H1 (cell line): ENCODE data around the gene UXT. TPM values are rescaled to one million over a fixed set of nuclear protein-coding genes. Genes with fewer than 3 reads are reported as not detected.

Experiments used
- CTCF ChIA-PET: fragments of 300-600 bp; sonication (Branson Sonifier 250); formaldehyde crosslinking; loops from one replicate; lab custom pipeline; 2021; ENCODE audit not compliant: partially characterized antibody; lab: Charles Lee
- POLR2A ChIA-PET: fragments of 300-600 bp; sonication (Branson Sonifier 250); formaldehyde crosslinking; loops from one replicate; lab custom pipeline; 2021; ENCODE audit warnings: inconsistent platforms; ENCODE audit not compliant: partially characterized antibody; lab: Charles Lee
- DNase-seq, 2 experiments: peaks; one replicate each; pipeline versions ENCODE4 v3.0.0 to v3.0.0-alpha.2; 2010 to 2022; ENCODE audit warnings: low spot score in 2 of 2, low read depth in 1 of 2, mixed read lengths in 1 of 2
- FAIRE-seq: peaks from 2 replicates; lab custom pipeline; 2011; peaks lifted over from hg19 to GRCh38; lab: Jason Lieb, UNC
- H2AFZ ChIP-seq: 2 replicates; pipeline ENCODE4 v1.8.1; 2012; ENCODE audit warnings: low read length, inconsistent platforms
- H2AK5ac ChIP-seq: 2 replicates; pipeline ENCODE4 v1.6.1; 2013; ENCODE audit warnings: low read depth, low read length
- H2BK120ac ChIP-seq: replicated peaks from 2 replicates; pipeline ENCODE3; 2013; ENCODE audit warnings: low read depth, low read length, inconsistent platforms
- H2BK12ac ChIP-seq: 2 replicates; pipeline ENCODE4 v1.6.1; 2013; ENCODE audit warnings: low read depth, low read length
- H2BK15ac ChIP-seq: 2 replicates; pipeline ENCODE4 v1.6.1; 2013; ENCODE audit warnings: low read length
- H2BK20ac ChIP-seq: 2 replicates; pipeline ENCODE4 v1.6.1; 2013; ENCODE audit warnings: low read length
- H2BK5ac ChIP-seq: 2 replicates; pipeline ENCODE4 v1.6.1; 2013; ENCODE audit warnings: low read depth, low read length
- H3K14ac ChIP-seq: 2 replicates; pipeline ENCODE4 v1.6.1; 2013; ENCODE audit warnings: inconsistent platforms; ENCODE audit not compliant: insufficient read length
- H3K18ac ChIP-seq: 2 replicates; pipeline ENCODE4 v1.6.1; 2013; ENCODE audit warnings: low read length; ENCODE audit errors: extremely low read depth
- H3K23ac ChIP-seq: 2 replicates; pipeline ENCODE4 v1.6.1; 2013; ENCODE audit warnings: inconsistent platforms; ENCODE audit not compliant: insufficient read length
- H3K23me2 ChIP-seq: 2 replicates; pipeline ENCODE4 v1.6.1; 2013; ENCODE audit warnings: low read depth, low read length
- H3K27ac ChIP-seq: 2 replicates; pipeline ENCODE4 v1.6.1; 2011; ENCODE audit warnings: low read depth, low read length, inconsistent platforms
- H3K27me3 ChIP-seq, 4 experiments: replicated peaks in 1 of 4; 1 replicate in 1 of 4; 2 replicates in 3 of 4; pipeline versions ENCODE4 v1.6.1 to v1.8.1; 2011 to 2013; ENCODE audit warnings: low read length in 3 of 4, mild to moderate bottlenecking in 3 of 4, inconsistent platforms in 2 of 4, mixed read lengths in 2 of 4, moderate library complexity in 1 of 4; ENCODE audit not compliant: control insufficient read depth in 3 of 4, insufficient read depth in 3 of 4; ENCODE audit errors: extremely low read depth in 1 of 4
- H3K36me3 ChIP-seq, 4 experiments: 2 replicates each; pipeline versions ENCODE4 v1.6.1 to v1.8.1; 2011 to 2013; ENCODE audit warnings: mild to moderate bottlenecking in 4 of 4, low read length in 3 of 4, moderate library complexity in 2 of 4, control low read depth in 1 of 4, inconsistent platforms in 1 of 4; ENCODE audit not compliant: insufficient read depth in 4 of 4, control insufficient read depth in 2 of 4
- H3K4ac ChIP-seq: replicated peaks from 2 replicates; pipeline ENCODE3; 2013; ENCODE audit warnings: low read length, low read depth, mixed read lengths, inconsistent platforms; ENCODE audit not compliant: insufficient read length
- H3K4me1 ChIP-seq, 4 experiments: replicated peaks in 1 of 4; 1 replicate in 1 of 4; 2 replicates in 3 of 4; pipeline versions ENCODE4 v1.6.1 to v1.8.1; 2011 to 2013; ENCODE audit warnings: low read length in 3 of 4, inconsistent platforms in 2 of 4, mixed read lengths in 1 of 4; ENCODE audit not compliant: insufficient read depth in 4 of 4, control insufficient read depth in 3 of 4
- H3K4me2 ChIP-seq, 2 experiments: 2 replicates each; pipeline versions ENCODE4 v1.6.1 to v1.8.1; 2011 to 2013; ENCODE audit warnings: low read depth in 2 of 2, low read length in 2 of 2, control low read depth in 1 of 2, inconsistent platforms in 1 of 2, mild to moderate bottlenecking in 1 of 2; ENCODE audit not compliant: insufficient read depth in 1 of 2
- H3K4me3 ChIP-seq, 4 experiments: fragments of 200-600, 300-600 bp in 1 of 4; sonication (generic), shearing (Covaris generic), sonication (Bioruptor Twin) in 1 of 4; 2 replicates each; pipeline versions ENCODE4 v1.5.1 to v1.8.1; 2011 to 2016; ENCODE audit warnings: low read length in 4 of 4, low read depth in 3 of 4, control low read depth in 2 of 4, inconsistent platforms in 2 of 4, mild to moderate bottlenecking in 2 of 4, mixed read lengths in 1 of 4, moderate library complexity in 1 of 4; ENCODE audit not compliant: insufficient read depth in 2 of 4; ENCODE audit errors: extremely low read depth in 1 of 4
- H3K56ac ChIP-seq: replicated peaks from 2 replicates; pipeline ENCODE3; 2013; ENCODE audit warnings: low read depth, mild to moderate bottlenecking, mixed read lengths, low read length, inconsistent platforms; ENCODE audit not compliant: insufficient read length
- H3K79me1 ChIP-seq: 2 replicates; pipeline ENCODE4 v1.6.1; 2013; ENCODE audit warnings: low read depth, low read length, control low read depth
- H3K79me2 ChIP-seq, 2 experiments: 2 replicates each; pipeline versions ENCODE4 v1.6.1 to v1.8.1; 2012 to 2013; ENCODE audit warnings: low read length in 2 of 2, mild to moderate bottlenecking in 2 of 2, inconsistent platforms in 1 of 2; ENCODE audit not compliant: insufficient read depth in 2 of 2, control insufficient read depth in 1 of 2
- H3K9ac ChIP-seq, 4 experiments: replicated peaks in 1 of 4; 1 replicate in 1 of 4; 2 replicates in 3 of 4; pipeline versions ENCODE4 v1.6.1 to v1.8.1; 2011 to 2013; ENCODE audit warnings: low read depth in 3 of 4, low read length in 3 of 4, control low read depth in 2 of 4, mild to moderate bottlenecking in 2 of 4, moderate library complexity in 2 of 4, inconsistent platforms in 1 of 4; ENCODE audit errors: extremely low read depth in 1 of 4
- H3K9me3 ChIP-seq, 2 experiments: 2 replicates each; pipeline versions ENCODE4 v1.6.1 to v1.8.1; 2012 to 2013; ENCODE audit warnings: mild to moderate bottlenecking in 2 of 2, moderate library complexity in 2 of 2, control low read depth in 1 of 2, inconsistent platforms in 1 of 2, low read depth in 1 of 2, low read length in 1 of 2, mixed read lengths in 1 of 2; ENCODE audit not compliant: insufficient read depth in 2 of 2
- H4K20me1 ChIP-seq, 2 experiments: replicated peaks in 1 of 2; 2 replicates each; pipeline versions ENCODE3 to v1.8.1; 2011 to 2013; ENCODE audit warnings: inconsistent platforms in 2 of 2, low read length in 2 of 2, mild to moderate bottlenecking in 1 of 2; ENCODE audit not compliant: insufficient read depth in 2 of 2, control insufficient read depth in 1 of 2
- H4K5ac ChIP-seq: 2 replicates; pipeline ENCODE4 v1.6.1; 2013; ENCODE audit warnings: low read length, low read depth, mixed read lengths, inconsistent platforms; ENCODE audit not compliant: insufficient read length
- H4K8ac ChIP-seq: 2 replicates; pipeline ENCODE4 v1.8.0; 2013; ENCODE audit warnings: mild to moderate bottlenecking, moderate library complexity, low read length, inconsistent platforms; ENCODE audit not compliant: insufficient read depth; ENCODE audit errors: extremely low read depth
- H4K91ac ChIP-seq: replicated peaks from 2 replicates; pipeline ENCODE3; 2013; ENCODE audit warnings: low read length, mixed read lengths, inconsistent platforms; ENCODE audit not compliant: insufficient read length
- CREB1 ChIP-seq: IDR thresholded peaks from 2 replicates; pipeline ENCODE4 v1.6.1; 2012; ENCODE audit warnings: inconsistent platforms
- GTF2F1 ChIP-seq: IDR thresholded peaks from 2 replicates; pipeline ENCODE4 v1.6.1; 2012; ENCODE audit warnings: low read depth, low read length, improper control_type of control experiment, borderline replicate concordance
- PHF8 ChIP-seq: fragments of 200-600 bp; sonication (generic); conservative IDR thresholded peaks from 2 replicates; pipeline ENCODE4 v1.7.1; 2012; ENCODE audit warnings: low read depth, mild to moderate bottlenecking, inconsistent platforms, low read length, moderate library complexity
- RAD21 ChIP-seq, 2 experiments: IDR thresholded peaks in 1 of 2; conservative IDR thresholded peaks in 1 of 2; 2 replicates each; pipeline ENCODE4 v1.6.1; 2011; ENCODE audit warnings: low read depth in 2 of 2, low read length in 2 of 2, improper control_type of control experiment in 1 of 2, inconsistent platforms in 1 of 2, mild to moderate bottlenecking in 1 of 2, moderate library complexity in 1 of 2
- WGBS, 2 experiments: shearing (Covaris generic) in 1 of 2; methylation state at CpG; one replicate each; pipeline versions ENCODE4 v1.1.6 to v1.1.7; 2013 to 2015; ENCODE audit warnings: low lambda C conversion rate in 2 of 2, mixed read lengths in 2 of 2, inconsistent platforms in 1 of 2, low coverage in 1 of 2, missing lambda C conversion rate in 1 of 2; ENCODE audit not compliant: insufficient replicate concordance in 2 of 2, insufficient coverage in 1 of 2, insufficient read length in 1 of 2; ENCODE audit errors: extremely low coverage in 1 of 2, missing lambda C conversion rate in 1 of 2; 5-methylcytosine and 5-hydroxymethylcytosine counted together
- polyA plus RNA-seq, 7 experiments: library from polyadenylated mRNA; depleted of rRNA in 3 of 7; stranded (reverse) in 5 of 7; unstranded in 2 of 7; fragments of >200 nt in 5 of 7; fragments of 200-250 nt in 2 of 7; gene quantifications; 1 replicate in 5 of 7; 2 replicates in 1 of 7; 4 replicates in 1 of 7; pipeline versions ENCODE4 v1.2.1 to v1.2.3, GENCODE V29; 2011 to 2013; ENCODE audit warnings: missing spikeins in 2 of 7, mixed read lengths in 2 of 7
- total RNA-seq: library from RNA; stranded (reverse); fragmentation: NEBNext Ultra II Directional; extraction: Animal tissue kit (Norgen Biotek cat#: 25700); gene quantifications from 2 replicates; pipeline ENCODE4 v1.2.1, GENCODE V29; 2021

UXT gene
- total and polyA plus RNA-seq, 2 of the 8 experiments (the other 6 are each of a cell fraction or from before 2014, with no cell fraction given), result 69.4 to 116 TPM

- peak overlapping the region; percentile 66 to 92 (median 76) for H3K4me3 ChIP-seq
- peak overlapping the region; percentile 67 to 82 for H3K4me2 ChIP-seq
- no peak overlapping the region for H2BK12ac ChIP-seq
- TF ChIP-seq CREB1 (no peak), GTF2F1 (no peak), RAD21 (IDR thresholded peaks at IDR 0.05 in 1 of 2, conservative IDR thresholded peaks at IDR 0.05 in 1 of 2; ENCODE audit: low read depth in 2 of 2, low read length in 2 of 2) (no peak), PHF8 (no peak)
- H3K79me1 ChIP-seq, result no peaks in the 10 kb centered on the region; the same call in 1 of the 2 replicates
- peaks cover 0 to 5% (median 1%) of the 10 kb centered on the region in 4 experiments; a peak in 1 of 8 replicates for H3K36me3 ChIP-seq
- CTCF ChIA-PET, result interaction anchor here (0.6 kb wide), 1 partner anchor 152 kb away, joined by 3 read pairs; no protein-coding TSS in a partner anchor
- H3K14ac ChIP-seq, result no peak overlapping the region
- H2AK5ac ChIP-seq, result no peak overlapping the region
- no peak overlapping the region; the same call in 1 of the 2 replicates for H2BK5ac ChIP-seq
- H3K9ac ChIP-seq, result peak overlapping the region in 3 of 4 experiments; percentile 74 to 88 (median 84); a peak in 5 of 7 replicates
- POLR2A ChIA-PET, result interaction anchor here (0.6 to 1.1 kb wide), 4 partner anchors 9 to 545 kb away, joined by 3 read pairs; no protein-coding TSS in a partner anchor
- no peak overlapping the region for H4K5ac ChIP-seq
- no peaks in the 10 kb centered on the region for H3K9me3 ChIP-seq
- H2BK120ac ChIP-seq, result no peak overlapping the region
- no peak overlapping the region for H3K23ac ChIP-seq
- no peak overlapping the region for H3K4ac ChIP-seq
- H4K20me1 ChIP-seq, result peaks cover 0 to 5% of the 10 kb centered on the region in 2 experiments
- DNase-seq, result no peak
- no peak overlapping the region for H4K91ac ChIP-seq
- FAIRE-seq, result no peak
- H4K8ac ChIP-seq, result no peak overlapping the region
- peaks cover 0 to 6% (median 1%) of the 10 kb centered on the region in 4 experiments; a peak in 3 of 7 replicates for H3K4me1 ChIP-seq
- no peaks in the 10 kb centered on the region; the same call in 1 of the 2 replicates for H3K23me2 ChIP-seq
- no peak overlapping the region for H2BK15ac ChIP-seq
- H2BK20ac ChIP-seq, result no peak overlapping the region
- H3K79me2 ChIP-seq, result peaks cover 4 to 18% of the 10 kb centered on the region in 2 experiments; a peak in 3 of 4 replicates
- no peak overlapping the region for H3K56ac ChIP-seq
- H2AFZ ChIP-seq, result no peak overlapping the region
- no peak overlapping the region for H3K27ac ChIP-seq
- no peaks in the 10 kb centered on the region for H3K27me3 ChIP-seq
- WGBS, 2 experiments, result 4% methylated on average over 8 of the region's 11 CpGs; no CpG with 5 or more reads in 1 of the 2 experiments
- no peak overlapping the region for H3K18ac ChIP-seq
These were observed 9.2 kb downstream of the UXT start for GRCh38 chrX:47649781-47650163.
